K562 (cell line): Measurements from ENCODE around the gene TTC9C. TPM values are rescaled to one million over a fixed set of nuclear protein-coding genes. Genes with fewer than 3 reads are reported as not detected.

ENCODE experiments used
- BACH1 ChIP-seq: fragments of 200-800 bp; sonication (Bioruptor generic); IDR thresholded peaks from 2 replicates; pipeline ENCODE4 v1.6.1; 2016; ENCODE audit warnings: missing genetic modification characterization, missing compliant biosample characterization
- CBFA2T2 ChIP-seq: fragments of 450-650 bp; conservative IDR thresholded peaks from 2 replicates; pipeline ENCODE4 v1.6.1; 2017; ENCODE audit warnings: mild to moderate bottlenecking
- CTCF ChIP-seq, 3 experiments: IDR thresholded peaks in 2 of 3; conservative IDR thresholded peaks in 1 of 3; 2 replicates each; pipeline ENCODE4 v1.5.1; 2011 to 2012; ENCODE audit warnings: low read length in 3 of 3, mild to moderate bottlenecking in 3 of 3, control low read depth in 2 of 3, improper control_type of control experiment in 1 of 3, inconsistent platforms in 1 of 3, low read depth in 1 of 3, mixed read lengths in 1 of 3, moderate library complexity in 1 of 3; ENCODE audit not compliant: insufficient read depth in 2 of 3
- HMGN3 ChIP-seq: IDR thresholded peaks from 2 replicates; pipeline ENCODE4 v1.6.1; 2011; ENCODE audit warnings: borderline replicate concordance, low read depth, mild to moderate bottlenecking, mixed read lengths, low read length; ENCODE audit not compliant: insufficient read length; ENCODE audit errors: extremely low read depth
- HOMEZ ChIP-seq: fragments of 250-450 bp; sonication (Bioruptor Pico); IDR thresholded peaks from 2 replicates; pipeline ENCODE4 v1.4.0; 2020; ENCODE audit warnings: mild to moderate bottlenecking, moderate library complexity
- KAT2B ChIP-seq: IDR thresholded peaks from one replicate; pipeline ENCODE4 v1.6.1; 2012; ENCODE audit warnings: low read depth, mild to moderate bottlenecking, control low read depth, inconsistent platforms, low read length, moderate library complexity
- MXD1 ChIP-seq: fragments of 250-450 bp; sonication (Bioruptor Pico); IDR thresholded peaks from 2 replicates; pipeline ENCODE4 v1.8.0; 2021; ENCODE audit warnings: borderline replicate concordance, mild to moderate bottlenecking, moderate library complexity; ENCODE audit not compliant: poor library complexity, severe bottlenecking
- NCOA2 ChIP-seq, 2 experiments: fragments of 450-650 bp; IDR thresholded peaks; 2 replicates each; pipeline ENCODE4 v1.6.1; 2018; ENCODE audit warnings: mild to moderate bottlenecking in 2 of 2, moderate library complexity in 1 of 2; ENCODE audit not compliant: partially characterized antibody in 2 of 2
- POLR2G ChIP-seq: fragments of 200-400 bp; formaldehyde crosslinking; IDR thresholded peaks from 2 replicates; pipeline ENCODE4 v1.6.1; 2017; ENCODE audit warnings: low read depth, mild to moderate bottlenecking, antibody characterized with exemption, low read length, moderate library complexity
- SIX5 ChIP-seq, 2 experiments: IDR thresholded peaks; 2 replicates each; pipeline ENCODE4 v1.6.1; 2011; ENCODE audit warnings: low read length in 2 of 2, borderline replicate concordance in 1 of 2, low read depth in 1 of 2, mild to moderate bottlenecking in 1 of 2, moderate library complexity in 1 of 2; ENCODE audit not compliant: insufficient read depth in 1 of 2
- SRSF1 ChIP-seq: fragments of 200-400 bp; formaldehyde crosslinking; IDR thresholded peaks from 2 replicates; pipeline ENCODE4 v1.6.1; 2017; ENCODE audit warnings: mild to moderate bottlenecking, low read depth, low read length, moderate library complexity
- TSHZ1 ChIP-seq: fragments of 250-450 bp; sonication (Bioruptor Pico); IDR thresholded peaks from 2 replicates; pipeline ENCODE4 v1.4.0; 2020; ENCODE audit warnings: mild to moderate bottlenecking, moderate library complexity
- VEZF1 ChIP-seq: fragments of 200-800 bp; sonication (Bioruptor generic); IDR thresholded peaks from 2 replicates; pipeline ENCODE4 v1.6.1; 2017; ENCODE audit warnings: missing genetic modification characterization, missing compliant biosample characterization
- ZFX ChIP-seq: sonication (generic); formaldehyde crosslinking; IDR thresholded peaks from 2 replicates; pipeline ENCODE4 v1.8.0; 2022; ENCODE audit warnings: mild to moderate bottlenecking, missing genetic modification reagents, moderate library complexity
- ZNF23 ChIP-seq: fragments of 250-450 bp; sonication (Bioruptor Pico); IDR thresholded peaks from 2 replicates; pipeline ENCODE4 v1.4.0; 2020; ENCODE audit warnings: mild to moderate bottlenecking
- ZNF3 ChIP-seq: fragments of 250-450 bp; sonication (Bioruptor Pico); IDR thresholded peaks from 2 replicates; pipeline ENCODE4 v1.5.0; 2021; ENCODE audit warnings: mild to moderate bottlenecking, moderate library complexity
- ZNF717 ChIP-seq: fragments of 250-450 bp; sonication (Bioruptor Pico); IDR thresholded peaks from 2 replicates; pipeline ENCODE4 v1.5.0; 2021
- polyA plus RNA-seq, 8 experiments: library from polyadenylated mRNA; depleted of rRNA in 4 of 8; stranded (reverse) in 5 of 8; unstranded in 3 of 8; fragments of >200 nt; fragmentation: Nextera tagmentation in 2 of 8; fragmentation: Illumina TruSeq in 1 of 8; extraction: Ambion mirVana in 2 of 8; extraction: Trizol in 1 of 8; gene quantifications; 2 replicates each; pipeline versions ENCODE4 v1.2.1 to v1.2.3, GENCODE V29; 2011 to 2014; ENCODE audit warnings: inconsistent platforms in 1 of 8, missing spikeins in 1 of 8
- total RNA-seq, 7 experiments: library from RNA; depleted of rRNA in 6 of 7; stranded (reverse); fragments of >200 nt in 6 of 7; fragmentation: Illumina TruSeq in 2 of 7; extraction: Trizol in 2 of 7; gene quantifications; 2 replicates each; pipeline versions ENCODE4 v1.2.1 to v1.2.3, GENCODE V29; 2011 to 2021; ENCODE audit warnings: low replicate concordance in 1 of 7

The TTC9C gene
- total and polyA plus RNA-seq, 9 of the 15 experiments (the other 6 are each of a cell fraction or from before 2014, with no cell fraction given): 32.8 to 59.0 (median 37.1) TPM

- TF ChIP-seq MXD1 (CRISPR knock-in tag) (no peak), ZFX (CRISPR knock-in tag) (peak; percentile 73), HOMEZ (CRISPR knock-in tag) (no peak), HMGN3 (no peak), SIX5 (IDR thresholded peaks at IDR 0.05; ENCODE audit: borderline replicate concordance in 1 of 2, insufficient read depth in 1 of 2, low read depth in 1 of 2, low read length in 2 of 2) (no peak), CBFA2T2 (no peak), SRSF1 (no peak), KAT2B (no peak), BACH1 (tag) (no peak), POLR2G (peak; percentile 96), TSHZ1 (no peak), VEZF1 (CRISPR knock-in tag) (peak; percentile 80), ZNF717 (CRISPR knock-in tag) (no peak), ZNF23 (CRISPR knock-in tag) (no peak), NCOA2 (IDR thresholded peaks at IDR 0.05; ENCODE audit: partially characterized antibody in 2 of 2) (no peak), CTCF (IDR thresholded peaks at IDR 0.05 in 2 of 3, conservative IDR thresholded peaks at IDR 0.05 in 1 of 3; ENCODE audit: insufficient read depth in 2 of 3, low read depth in 1 of 3, low read length in 3 of 3) (peak in 1 of 3 experiments; percentile 1; a peak in 1 of 6 replicates), ZNF3 (CRISPR knock-in tag) (no peak)
Measured at GRCh38 chr11:62753736-62754603, 25.7 kb downstream of the TTC9C start, which contains the start of gene ZBTB3 (continued).
